Fibroblast of upper back skin (primary cell): ENCODE results near the gene LRRC73.
A peak's percentile ranks its signal among the peaks of the same experiment; 100 is the strongest.
"Not testable (repeated sequence)": the region's sequence is repeated elsewhere in the genome, so short reads cannot be mapped to it uniquely, and the experiment has no call there.

Source experiments
- DNase-seq: peaks from one replicate; pipeline ENCODE4 v3.0.0-alpha.2; 2013

The LRRC73 gene

DNA sequence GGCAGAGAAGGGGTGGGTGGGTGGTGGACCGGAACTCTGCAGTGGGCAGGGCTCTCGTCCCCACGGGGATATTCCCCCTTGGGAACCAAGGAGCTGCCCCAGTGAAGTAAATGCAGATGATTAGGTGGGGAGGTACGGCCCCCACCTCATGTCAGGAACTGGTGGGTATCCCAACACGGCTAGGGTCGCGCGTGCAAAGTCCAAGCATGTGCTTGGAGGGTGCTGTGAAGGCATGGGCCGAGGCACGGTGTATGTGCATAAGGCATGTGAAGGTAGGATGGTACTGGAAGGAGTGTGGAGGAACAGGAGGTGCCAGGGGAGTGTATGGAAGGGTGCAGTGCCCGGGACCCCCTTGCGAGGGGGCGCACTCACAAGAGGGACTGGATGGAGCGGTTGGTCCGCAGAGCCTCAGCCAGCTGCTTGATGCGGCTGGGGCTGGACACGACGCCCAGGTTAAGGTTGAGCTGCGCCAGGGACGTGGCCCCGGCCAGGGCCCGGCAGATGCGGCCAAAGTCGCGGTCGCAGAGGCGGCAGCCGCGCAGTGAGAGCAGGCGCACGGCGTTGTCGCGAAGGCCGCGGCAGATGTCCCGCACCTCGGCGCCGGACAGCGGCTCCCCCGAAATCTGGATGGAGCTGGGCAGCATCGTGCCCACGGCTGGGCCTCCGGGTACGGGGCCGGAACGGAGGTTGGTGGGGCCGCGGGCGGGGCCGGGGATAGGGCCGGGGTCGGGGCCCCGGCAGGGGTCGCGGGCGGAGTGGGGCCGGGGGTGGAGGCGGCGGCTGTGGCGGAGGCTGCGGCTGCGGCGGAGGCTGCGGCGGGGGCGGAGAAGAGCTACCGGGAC lies 783 bp downstream of the LRRC73 start:
- DNase-seq, result no peak

DNA sequence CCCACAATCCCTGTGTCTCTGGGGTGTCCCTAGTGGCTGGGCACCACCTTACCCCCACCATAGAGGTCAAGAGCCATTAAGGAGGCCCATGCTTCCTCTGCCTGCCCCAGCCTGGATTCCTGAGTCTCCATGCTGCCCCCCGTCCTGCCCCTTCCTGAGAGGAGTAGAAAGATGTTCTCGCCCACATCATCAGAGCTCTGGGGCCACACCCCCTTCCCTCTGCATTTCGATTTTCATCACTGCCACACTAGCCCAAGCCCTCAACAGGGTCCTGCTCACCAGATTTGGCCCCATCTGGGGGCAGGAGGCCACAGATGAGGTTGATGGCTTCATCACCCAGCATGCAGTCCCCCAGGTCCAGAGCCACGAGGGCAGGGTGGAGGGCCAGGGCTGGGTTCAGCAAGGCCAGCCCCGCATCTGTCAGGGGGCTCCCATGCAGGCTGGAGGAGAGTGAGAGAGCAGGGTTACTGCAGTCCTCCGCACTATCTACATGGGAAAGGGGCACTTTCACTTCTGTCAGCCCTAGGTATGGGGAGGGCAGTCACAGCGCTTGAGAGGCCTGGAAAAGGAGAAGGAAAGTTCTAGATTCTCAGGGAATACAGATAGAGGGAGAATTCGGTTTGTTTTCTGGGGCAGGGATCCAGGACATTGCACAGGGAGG lies 1.5 kb downstream of the LRRC73 start:
- no peak for DNase-seq

DNA sequence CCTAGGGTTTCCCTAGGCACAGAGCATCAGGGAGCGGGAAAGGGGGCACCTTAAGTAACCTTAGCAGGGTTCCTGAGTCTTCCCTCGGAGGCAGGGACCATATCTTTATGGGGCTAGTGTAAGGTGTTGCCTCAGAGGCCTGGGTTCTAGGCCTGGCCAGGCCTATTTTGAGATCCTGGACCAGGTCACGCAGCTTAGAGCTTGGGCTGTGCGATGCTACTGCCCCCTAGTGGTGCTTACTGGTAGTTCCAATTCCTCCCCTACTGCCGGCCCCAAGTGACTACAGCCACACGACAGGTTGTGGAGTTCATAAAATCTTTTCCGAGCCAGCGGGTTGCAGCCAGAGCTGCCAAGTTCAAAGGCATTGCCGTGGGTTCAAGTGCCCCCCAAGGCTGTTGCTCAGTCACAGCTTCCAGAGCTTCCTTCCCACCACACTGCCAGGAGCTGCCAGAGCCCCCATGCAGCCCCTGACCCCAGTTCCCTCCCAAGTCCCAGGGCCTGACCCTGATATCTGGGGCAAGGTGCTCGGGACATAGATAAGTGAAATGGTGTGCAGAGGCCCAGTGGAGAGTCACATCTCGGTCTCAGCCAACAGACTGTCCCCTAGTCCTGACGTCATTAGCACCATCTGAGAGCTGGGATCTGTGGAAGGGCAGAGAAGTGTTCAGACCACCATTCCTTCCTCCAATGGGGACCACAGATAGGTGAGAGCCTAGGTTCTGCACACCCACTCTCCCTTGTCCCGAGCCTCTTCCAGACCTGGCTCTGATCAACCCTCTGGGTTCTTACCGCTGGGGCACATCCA lies 3.3 kb downstream of the LRRC73 start:
- DNase-seq, result peak; percentile 69

DNA sequence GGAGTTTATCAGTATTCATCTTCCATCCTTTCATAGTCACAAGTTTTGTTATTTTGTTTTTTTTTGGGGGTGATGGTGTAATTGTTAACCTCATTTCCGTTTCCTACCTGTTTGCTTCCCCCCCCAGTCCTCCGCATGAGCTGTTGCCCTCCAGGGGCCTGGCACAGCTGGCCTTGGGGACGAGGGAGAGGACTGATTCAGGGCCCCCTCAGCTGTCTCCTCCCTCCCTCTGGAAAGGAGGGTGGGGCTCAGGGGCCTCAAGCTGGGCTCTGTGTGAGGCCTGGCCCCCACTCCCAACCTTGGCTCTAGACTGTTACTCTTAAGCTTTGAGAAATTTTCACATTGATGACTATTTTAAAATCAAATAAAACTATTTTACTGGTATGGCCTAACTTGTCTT lies 4.0 kb downstream of the LRRC73 start:
- DNase-seq, result no peak

DNA sequence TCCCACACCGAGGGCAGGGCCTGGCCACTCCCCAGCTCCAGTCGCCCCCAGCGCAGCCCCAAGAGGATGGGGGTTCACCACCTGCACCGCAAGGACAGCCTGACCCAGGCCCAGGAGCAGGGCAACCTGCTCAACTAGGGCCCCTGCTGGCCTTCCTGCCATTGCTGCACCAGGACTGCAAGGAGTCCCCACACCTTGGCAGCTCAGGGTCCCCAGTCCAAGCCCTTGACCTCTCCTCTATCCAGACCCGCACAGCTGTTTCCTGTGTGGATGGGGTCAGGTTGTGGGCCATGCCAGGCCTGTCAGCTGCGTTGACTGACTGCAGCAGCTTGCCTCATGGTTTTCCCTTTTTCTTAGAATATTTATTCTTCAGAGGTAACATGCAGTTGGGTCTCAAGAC lies 4.4 kb downstream of the LRRC73 start:
- no peak for DNase-seq

DNA sequence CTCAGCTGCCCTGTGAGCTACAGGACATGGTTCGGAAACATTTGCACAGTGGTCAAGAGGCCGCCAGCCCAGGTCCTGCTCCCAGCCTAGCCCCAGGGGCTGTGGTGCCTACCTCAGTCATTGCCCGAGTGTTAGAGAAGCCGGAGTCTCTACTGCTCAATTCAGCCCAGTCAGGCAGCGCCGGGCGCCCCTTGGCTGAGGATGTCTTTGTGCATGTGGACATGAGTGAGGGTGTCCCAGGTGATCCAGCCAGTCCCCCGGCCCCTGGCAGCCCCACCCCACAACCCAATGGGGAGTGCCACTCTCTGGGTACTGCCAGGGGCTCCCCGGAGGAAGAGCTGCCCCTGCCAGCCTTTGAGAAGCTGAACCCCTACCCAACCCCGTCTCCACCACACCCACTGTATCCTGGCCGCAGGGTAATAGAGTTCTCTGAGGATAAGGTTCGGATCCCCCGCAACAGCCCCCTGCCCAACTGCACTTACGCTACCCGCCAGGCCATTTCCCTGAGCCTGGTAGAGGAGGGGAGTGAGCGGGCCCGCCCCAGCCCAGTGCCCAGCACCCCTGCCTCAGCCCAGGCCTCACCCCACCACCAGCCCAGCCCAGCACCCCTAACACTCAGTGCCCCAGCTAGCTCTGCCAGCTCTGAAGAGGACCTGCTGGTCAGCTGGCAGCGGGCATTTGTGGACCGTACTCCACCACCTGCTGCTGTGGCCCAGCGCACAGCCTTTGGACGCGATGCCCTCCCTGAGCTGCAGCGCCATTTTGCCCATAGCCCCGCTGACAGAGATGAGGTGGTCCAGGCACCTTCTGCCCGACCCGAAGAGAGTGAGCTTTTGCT lies 5.2 kb downstream of the LRRC73 start:
- no peak for DNase-seq

DNA sequence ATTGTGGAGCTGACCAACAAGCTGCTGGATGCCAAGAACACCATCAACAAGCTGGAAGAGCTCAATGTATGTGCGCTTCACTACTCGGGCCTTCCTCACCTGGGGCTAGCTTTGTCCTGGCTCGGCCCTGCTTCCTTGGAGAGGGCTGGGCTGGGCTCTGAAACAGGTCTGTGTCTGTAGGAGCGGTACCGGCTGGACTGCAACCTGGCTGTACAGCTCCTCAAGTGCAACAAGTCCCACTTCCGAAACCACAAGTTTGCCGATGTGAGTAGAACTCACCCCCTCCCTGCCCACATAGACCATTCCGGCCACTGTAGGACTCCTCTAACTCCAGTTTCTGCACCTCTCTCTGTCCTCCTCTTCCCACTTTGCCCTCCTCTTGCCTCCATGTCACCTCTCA lies 6.7 kb downstream of the LRRC73 start:
- no peak for DNase-seq

DNA sequence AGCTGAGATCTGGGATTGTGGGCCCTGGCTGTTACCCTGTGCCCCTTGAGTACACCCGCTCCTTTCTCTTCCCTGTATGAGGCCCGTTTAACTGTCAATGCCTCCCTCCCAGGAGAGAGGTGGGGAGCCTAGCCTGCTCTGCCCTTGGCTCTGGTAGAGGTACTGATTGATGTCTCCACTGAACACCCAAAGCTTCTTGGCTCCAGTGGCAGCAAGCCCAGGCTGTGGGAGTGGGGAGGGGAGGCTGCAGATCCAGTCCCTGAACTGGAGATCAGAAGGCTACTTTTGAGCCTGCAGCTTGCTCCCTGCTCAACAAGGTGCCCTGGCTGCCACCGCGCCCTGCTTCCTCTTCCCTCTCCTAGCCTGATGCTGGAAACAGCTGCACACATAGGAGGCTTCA lies 7.5 kb downstream of the LRRC73 start:
- no peak for DNase-seq

DNA sequence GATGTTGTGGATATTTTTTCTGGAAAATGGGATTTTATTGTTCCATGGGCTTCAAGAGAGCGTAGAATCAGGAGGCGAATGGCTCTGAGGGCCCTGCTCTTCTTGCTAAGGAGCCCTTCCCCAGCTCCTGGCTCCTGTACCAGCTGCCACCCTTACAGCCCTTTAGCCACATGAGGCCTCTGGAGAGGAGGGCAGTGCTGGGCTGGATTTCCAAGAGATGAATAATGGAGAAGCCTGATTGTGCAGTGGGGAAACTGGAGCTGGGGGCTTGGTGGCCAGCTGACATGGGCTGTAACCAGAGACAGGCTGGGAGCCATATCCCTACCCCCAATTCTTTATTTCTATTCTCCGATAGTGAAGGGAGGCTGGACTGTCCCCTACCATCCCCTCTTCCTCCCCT lies 9.2 kb downstream of the LRRC73 start:
- no peak for DNase-seq

DNA sequence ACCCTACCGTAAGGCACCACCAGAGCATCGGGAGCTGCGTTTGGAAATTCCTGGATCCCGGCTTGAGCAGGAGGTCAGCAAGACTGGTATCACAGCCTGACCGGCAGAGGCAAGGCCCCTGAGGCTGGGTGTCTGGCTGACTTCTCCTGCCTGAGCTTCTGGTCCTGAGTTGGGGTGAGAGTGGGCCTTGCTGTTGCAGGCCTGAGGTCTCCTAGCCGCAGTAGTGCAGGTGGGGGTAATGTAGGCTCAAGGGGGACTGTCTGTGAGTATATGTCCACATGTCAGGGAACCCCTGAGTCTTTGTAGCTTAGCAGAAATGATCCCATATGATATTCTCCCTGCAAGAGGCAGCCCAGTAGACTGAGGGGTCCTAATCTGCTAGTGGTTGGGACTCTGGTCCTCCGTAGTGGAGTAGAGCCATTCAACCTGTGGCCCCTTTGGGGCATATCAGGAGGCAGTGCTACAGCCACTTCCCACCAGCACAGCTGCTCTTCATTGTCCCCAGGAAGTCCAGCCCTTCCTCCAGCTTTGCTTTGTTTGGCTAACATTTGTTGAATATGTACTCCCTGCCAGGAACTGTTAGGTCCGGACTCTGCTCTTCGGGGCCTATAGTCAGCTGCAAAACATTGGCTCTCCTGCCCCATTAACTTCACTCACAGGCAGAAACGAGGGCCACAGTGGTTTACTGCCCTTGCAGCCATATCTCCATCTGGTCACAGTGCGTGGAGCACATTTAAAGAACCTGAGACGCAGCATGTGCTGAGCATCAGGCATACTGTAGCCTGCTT lies 10.9 kb downstream of the LRRC73 start:
- DNase-seq, result no peak

DNA sequence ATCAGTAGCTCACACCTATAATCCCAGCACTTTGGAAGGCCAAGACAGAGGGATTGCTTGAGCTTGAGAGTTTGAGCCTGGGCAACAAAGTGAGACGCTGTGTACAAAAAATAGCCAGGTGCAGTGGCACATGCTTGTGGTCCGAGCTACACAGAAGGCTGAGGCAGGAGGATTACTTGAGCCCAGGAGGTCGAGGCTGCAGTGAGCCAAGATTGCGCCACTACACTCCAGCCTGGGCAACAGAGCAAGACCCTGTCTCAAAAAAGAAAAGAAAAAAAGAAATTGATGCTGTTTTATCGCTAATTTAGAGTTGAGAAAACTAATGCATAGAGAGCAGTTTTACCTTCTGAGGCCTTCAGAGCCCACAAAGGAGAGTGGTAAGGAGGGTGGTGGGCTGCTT lies 11.9 kb downstream of the LRRC73 start:
- not testable (repeated sequence) for DNase-seq

DNA sequence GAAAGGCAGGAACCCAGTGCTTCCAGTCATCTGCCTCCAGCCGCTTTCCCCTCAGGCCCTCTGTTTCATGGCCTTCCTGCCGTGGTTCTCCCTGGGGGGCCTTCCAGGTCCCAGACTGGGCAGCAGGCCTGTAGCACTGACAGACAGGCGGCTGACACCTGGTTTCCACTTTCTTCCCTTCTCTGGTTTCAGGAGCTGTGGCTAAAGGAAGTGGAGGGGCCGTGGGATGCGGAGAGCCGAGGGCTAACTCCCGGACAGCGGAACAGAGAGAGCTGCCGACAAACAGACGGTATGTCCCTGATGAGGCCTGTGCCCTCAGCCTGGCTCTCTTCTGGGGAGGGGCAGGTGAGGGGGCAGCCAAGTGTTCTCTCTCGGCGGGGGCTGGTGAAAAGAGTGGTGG lies 12.5 kb downstream of the LRRC73 start:
- DNase-seq, result no peak

DNA sequence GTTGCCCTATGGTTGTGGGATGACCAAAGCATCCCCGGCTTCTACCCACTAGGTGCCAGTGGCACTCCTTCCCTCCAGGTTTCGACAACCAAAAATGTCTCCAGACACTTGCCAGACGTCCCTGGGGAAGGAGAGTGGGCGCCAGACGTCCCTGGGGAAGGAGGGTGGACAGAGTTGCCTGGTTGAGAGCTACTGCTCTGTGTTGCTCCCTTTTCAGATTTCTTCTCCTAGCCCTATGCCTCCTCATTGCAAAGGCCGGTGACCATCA lies 13.1 kb downstream of the LRRC73 start:
- no peak for DNase-seq

DNA sequence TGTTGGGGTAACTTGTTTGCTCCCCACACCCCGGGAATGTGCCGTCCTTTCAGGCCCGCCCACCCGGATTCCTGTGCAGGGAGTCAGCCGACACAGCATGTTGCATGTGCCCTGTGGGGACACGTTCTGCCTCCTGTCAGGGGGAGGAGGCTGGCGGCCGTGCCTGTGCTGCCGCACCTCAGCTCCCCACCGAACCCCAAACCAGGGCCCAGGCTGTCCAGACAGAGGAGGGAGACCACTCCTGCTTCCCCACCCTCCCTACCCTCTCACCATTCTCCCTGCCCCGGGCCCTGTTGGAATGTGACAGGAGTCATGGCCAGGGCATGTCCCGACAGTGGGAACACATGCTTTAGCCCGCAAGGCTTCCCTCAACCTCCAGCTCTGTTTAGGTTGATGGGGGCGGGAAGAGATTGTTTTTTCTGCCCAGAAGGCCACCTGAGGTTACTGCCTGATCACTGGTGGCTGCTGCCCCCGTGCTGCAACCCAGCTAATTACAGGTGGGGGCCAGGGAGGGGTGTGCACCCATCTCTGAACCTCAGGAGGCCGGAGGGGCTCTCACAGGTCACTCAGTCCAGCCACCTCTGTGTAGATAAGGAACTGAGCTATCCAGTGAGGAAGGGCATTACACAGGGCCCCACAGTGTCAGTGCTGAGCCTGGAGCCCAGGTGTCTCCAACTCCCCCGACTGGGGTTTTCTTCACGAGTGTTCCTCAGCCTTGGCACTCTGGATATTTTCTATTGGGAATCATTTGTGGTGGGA lies 13.6 kb downstream of the LRRC73 start:
- peak; percentile 47 for DNase-seq

DNA sequence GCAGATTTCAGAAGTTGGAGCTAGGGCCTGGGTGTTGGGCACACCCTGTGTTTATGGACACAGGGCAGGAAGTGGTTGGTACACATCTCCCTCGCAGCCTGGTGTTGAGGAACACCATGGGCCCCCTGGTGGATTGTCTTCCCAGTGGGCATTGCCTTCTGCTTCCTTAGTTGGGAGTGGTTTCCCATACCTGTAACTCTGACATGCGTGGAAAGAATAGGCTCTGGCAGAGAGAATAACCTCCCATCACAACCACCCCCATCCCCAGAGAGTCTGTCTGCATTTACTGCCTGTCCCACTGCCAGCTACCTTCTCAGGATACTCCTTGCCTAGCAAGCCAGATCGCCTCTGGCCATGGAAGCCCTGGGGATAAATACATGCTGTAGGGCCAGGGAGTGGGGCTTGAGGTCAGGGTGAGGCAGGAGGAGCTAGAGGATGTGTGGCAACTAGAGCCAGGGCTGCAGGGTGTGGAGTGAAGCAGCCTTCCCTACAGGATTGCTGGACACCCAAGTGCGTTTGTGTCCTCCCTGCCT lies 14.7 kb downstream of the LRRC73 start:
- DNase-seq, result no peak

DNA sequence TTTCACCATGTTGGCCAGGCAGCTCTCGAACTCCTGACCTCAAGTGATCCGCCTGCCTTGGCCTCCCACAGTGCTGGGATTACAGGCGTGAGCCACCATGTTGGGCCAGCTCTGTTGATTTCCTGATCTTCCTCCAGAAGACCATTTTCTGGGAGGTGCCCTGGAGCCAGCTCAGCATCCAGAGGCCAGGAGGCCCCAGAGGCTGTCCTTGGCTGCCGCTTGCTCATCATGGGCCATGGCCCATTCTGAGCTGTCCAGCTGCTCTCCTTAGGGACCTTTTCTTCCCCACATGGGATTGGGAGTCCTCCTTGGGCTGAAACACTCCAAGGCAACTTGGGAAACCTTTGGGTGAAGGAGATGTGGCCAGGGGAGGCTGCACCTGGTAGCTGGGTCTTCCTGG lies 15.4 kb downstream of the LRRC73 start:
- DNase-seq, result no peak

DNA sequence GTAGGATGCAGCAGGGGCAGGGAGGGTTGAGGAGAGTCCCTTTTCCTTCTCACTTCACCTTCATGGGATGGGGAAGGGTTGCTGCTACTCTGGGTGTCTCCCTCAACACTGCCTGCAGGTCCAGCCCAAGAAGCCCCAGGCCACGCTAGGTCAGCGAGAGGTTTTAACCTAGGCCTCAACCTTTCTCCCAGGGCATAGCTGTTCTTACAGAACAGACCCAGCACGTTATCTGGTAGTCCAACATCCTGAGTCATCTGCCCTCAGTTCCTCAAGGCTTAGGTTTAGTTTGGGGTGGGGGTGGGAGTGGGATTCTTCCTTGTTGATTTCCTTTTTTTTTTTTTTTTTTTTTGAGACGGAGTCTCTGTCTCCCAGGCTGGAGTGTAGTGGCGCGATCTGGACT lies 15.8 kb downstream of the LRRC73 start:
- DNase-seq, result no peak

DNA sequence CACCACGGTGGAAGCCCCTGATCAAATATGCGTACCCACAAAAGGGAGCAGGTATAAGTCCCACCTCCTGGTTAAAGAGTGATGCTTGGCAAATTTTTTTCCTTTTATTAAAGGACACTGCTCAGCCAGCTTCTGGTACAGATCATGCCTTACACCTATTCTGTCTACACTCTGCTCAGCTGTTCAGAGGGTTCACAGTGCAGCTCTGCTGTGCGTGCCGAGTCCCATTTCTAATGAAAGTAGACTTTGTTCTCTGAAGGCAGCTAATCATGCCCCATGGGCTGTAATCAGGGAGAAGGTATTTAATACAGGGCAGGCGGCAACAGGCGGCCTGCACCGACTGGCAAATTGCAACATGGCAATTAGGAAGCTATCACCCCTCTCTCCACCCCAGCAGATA lies 16.3 kb downstream of the LRRC73 start:
- DNase-seq, result no peak

DNA sequence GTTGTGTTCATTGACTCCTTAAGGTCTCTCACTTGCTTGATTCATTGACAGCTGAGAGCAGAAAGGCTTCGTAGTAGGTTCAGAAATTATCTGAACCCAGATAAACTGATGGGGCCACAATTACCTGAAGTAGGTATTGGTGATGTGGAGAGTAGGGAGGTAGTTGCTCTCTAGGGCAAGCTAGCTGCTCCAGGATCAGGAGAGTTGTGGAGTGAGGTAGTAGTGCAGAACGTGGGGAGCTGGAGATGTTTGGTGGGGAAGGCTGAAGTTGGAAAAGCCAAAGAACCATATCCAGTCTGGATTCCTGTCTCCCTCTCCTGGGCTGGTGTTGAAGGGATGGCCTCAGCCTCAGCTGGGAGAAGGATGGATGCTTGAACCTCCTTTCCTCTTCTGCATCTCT lies 16.9 kb downstream of the LRRC73 start:
- DNase-seq, result no peak

DNA sequence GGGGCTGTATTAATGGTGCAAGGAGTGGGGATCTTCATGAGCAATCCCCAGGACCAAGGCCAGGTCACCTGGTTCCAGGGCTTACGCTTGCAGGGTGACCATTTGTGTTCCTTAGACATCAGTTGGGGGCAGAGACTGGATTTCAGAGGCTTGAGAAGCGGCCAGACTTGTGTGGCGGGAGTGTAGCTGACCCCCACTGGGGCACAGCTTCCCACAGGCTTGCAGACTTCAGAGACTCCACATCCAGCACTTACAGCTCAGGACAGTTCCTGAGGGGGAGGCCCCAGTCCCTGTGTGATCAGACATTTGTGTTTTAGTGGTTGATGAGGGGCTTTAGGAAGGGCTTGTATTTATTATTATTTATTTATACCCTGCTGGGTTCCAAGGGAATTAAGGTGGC lies 17.5 kb downstream of the LRRC73 start:
- peak; percentile 34 for DNase-seq
